Ishikawa (cell line): ENCODE data around the gene KCNIP3.
A peak's percentile ranks its signal among the peaks of the same experiment; 100 is the strongest.

Source experiments
- CEBPB ChIP-seq: IDR thresholded peaks from 2 replicates; pipeline ENCODE4 v1.6.1; 2012
- CREB1 ChIP-seq: IDR thresholded peaks from 2 replicates; pipeline ENCODE4 v1.6.1; 2012; ENCODE audit warnings: low read depth
- EGR1 ChIP-seq: IDR thresholded peaks from 2 replicates; pipeline ENCODE4 v1.6.1; 2012
- EP300 ChIP-seq: IDR thresholded peaks from 2 replicates; pipeline ENCODE4 v1.6.1; 2012; ENCODE audit warnings: borderline replicate concordance
- FOXM1 ChIP-seq: IDR thresholded peaks from 2 replicates; pipeline ENCODE4 v1.6.1; 2012; ENCODE audit warnings: low read depth, borderline replicate concordance
- NFIC ChIP-seq: IDR thresholded peaks from 2 replicates; pipeline ENCODE4 v1.6.1; 2012
- RAD21 ChIP-seq: IDR thresholded peaks from 2 replicates; pipeline ENCODE4 v1.6.1; 2012; ENCODE audit warnings: low read depth
- TAF1 ChIP-seq: IDR thresholded peaks from 2 replicates; pipeline ENCODE4 v1.6.1; 2012; ENCODE audit warnings: low read depth, mild to moderate bottlenecking
- TCF12 ChIP-seq: IDR thresholded peaks from 2 replicates; pipeline ENCODE4 v1.6.1; 2012; ENCODE audit warnings: low read depth
- TEAD4 ChIP-seq: IDR thresholded peaks from 2 replicates; pipeline ENCODE4 v1.6.1; 2012
- YY1 ChIP-seq: IDR thresholded peaks from 2 replicates; pipeline ENCODE4 v1.6.1; 2012; ENCODE audit warnings: low read depth
- ZBTB7A ChIP-seq: IDR thresholded peaks from 2 replicates; pipeline ENCODE4 v1.6.1; 2012; ENCODE audit warnings: low read depth
- TF ChIP-seq, protein P1 (sequence below): IDR thresholded peaks from 2 replicates; pipeline ENCODE4 v1.6.1; 2012
- TF ChIP-seq, protein P2 (sequence below): IDR thresholded peaks from 2 replicates; pipeline ENCODE4 v1.6.1; 2012; ENCODE audit warnings: low read depth, mild to moderate bottlenecking
- TF ChIP-seq, protein P3 (sequence below): IDR thresholded peaks from 2 replicates; pipeline ENCODE4 v1.6.1; 2012

Gene KCNIP3

DNA sequence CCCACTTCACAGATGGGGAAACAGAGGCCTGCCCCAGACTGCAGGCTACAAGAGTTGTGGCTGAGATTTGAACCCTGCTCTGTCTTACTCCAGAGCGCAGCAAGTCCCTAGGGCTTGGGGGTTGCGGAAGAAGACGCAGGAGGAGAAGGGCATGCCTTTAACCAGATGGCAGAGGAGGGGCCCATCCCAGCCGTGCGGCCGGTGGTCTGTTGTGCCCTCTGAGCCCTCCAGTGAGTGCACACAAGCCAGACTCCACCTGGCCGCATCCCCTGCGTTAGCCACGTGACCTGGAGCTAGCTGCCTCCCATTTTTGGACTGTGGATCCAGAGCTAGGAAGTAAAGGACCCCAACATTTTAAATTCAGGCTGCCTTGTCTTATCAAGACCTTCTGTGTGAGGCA lies 2.8 kb downstream of the KCNIP3 start:
- no peak for TF ChIP-seq RAD21
- TF ChIP-seq, protein P1, sequence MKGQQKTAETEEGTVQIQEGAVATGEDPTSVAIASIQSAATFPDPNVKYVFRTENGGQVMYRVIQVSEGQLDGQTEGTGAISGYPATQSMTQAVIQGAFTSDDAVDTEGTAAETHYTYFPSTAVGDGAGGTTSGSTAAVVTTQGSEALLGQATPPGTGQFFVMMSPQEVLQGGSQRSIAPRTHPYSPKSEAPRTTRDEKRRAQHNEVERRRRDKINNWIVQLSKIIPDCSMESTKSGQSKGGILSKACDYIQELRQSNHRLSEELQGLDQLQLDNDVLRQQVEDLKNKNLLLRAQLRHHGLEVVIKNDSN: 0 out of 2 replicates have a peak, but pooled peaks have one; percentile 6

DNA sequence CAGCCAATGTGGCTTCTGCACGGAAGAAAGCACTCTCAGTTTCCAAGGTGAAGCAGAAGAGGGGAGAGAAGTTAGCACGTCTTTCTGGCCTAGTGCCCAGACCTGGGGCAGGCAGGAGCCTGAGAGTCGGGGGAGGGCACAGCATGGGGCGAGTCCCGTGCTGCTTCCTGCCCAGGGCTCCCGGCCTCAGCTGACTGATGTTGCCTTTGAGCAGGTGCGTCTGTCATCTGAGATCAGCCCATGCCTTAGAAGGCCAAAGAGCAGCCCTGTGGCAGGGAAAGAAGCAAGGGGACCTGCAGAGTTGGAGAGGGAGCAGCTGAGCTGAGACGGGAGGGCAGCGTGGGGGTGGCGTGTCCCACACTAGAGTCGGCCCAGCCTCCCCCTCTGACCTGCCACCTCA lies 3.3 kb downstream of the KCNIP3 start:
- TF ChIP-seq NFIC (peak; percentile 66), FOXM1 (no peak)
- TF ChIP-seq, protein P1: peak; percentile 51

DNA sequence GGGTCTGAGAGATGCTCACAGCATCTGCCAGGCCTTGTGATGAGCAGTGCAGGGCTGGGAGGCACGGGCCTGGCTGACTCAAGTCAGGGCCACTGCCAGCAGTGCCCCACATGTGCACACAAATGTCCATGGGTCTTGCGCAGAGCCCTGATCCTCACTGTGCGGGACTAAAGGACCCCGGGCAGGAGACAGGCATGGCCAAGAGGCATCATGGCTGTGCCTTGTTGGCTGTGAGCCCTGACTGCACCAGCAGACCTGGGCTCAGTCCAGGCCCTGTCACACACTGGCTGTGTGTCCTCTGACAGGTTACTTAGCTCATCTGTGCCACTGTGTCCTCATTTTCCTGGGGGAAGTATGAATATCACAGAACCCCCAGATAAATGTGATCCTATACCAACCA lies 4.0 kb downstream of the KCNIP3 start:
- TF ChIP-seq, protein P2, sequence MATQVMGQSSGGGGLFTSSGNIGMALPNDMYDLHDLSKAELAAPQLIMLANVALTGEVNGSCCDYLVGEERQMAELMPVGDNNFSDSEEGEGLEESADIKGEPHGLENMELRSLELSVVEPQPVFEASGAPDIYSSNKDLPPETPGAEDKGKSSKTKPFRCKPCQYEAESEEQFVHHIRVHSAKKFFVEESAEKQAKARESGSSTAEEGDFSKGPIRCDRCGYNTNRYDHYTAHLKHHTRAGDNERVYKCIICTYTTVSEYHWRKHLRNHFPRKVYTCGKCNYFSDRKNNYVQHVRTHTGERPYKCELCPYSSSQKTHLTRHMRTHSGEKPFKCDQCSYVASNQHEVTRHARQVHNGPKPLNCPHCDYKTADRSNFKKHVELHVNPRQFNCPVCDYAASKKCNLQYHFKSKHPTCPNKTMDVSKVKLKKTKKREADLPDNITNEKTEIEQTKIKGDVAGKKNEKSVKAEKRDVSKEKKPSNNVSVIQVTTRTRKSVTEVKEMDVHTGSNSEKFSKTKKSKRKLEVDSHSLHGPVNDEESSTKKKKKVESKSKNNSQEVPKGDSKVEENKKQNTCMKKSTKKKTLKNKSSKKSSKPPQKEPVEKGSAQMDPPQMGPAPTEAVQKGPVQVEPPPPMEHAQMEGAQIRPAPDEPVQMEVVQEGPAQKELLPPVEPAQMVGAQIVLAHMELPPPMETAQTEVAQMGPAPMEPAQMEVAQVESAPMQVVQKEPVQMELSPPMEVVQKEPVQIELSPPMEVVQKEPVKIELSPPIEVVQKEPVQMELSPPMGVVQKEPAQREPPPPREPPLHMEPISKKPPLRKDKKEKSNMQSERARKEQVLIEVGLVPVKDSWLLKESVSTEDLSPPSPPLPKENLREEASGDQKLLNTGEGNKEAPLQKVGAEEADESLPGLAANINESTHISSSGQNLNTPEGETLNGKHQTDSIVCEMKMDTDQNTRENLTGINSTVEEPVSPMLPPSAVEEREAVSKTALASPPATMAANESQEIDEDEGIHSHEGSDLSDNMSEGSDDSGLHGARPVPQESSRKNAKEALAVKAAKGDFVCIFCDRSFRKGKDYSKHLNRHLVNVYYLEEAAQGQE: no peak
- no peak for TF ChIP-seq TAF1
- no peak for TF ChIP-seq RAD21
- TF ChIP-seq FOXM1: no peak
- TF ChIP-seq EP300: no peak
- TF ChIP-seq EGR1: no peak
- TF ChIP-seq CEBPB: no peak
- TF ChIP-seq YY1: no peak
- TF ChIP-seq TCF12: no peak
- TF ChIP-seq, protein P1: no peak
- TF ChIP-seq, protein P3, sequence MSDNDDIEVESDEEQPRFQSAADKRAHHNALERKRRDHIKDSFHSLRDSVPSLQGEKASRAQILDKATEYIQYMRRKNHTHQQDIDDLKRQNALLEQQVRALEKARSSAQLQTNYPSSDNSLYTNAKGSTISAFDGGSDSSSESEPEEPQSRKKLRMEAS: no peak
- TF ChIP-seq TEAD4: no peak
- no peak for TF ChIP-seq NFIC
- TF ChIP-seq CREB1: no peak
- no peak for TF ChIP-seq ZBTB7A

DNA sequence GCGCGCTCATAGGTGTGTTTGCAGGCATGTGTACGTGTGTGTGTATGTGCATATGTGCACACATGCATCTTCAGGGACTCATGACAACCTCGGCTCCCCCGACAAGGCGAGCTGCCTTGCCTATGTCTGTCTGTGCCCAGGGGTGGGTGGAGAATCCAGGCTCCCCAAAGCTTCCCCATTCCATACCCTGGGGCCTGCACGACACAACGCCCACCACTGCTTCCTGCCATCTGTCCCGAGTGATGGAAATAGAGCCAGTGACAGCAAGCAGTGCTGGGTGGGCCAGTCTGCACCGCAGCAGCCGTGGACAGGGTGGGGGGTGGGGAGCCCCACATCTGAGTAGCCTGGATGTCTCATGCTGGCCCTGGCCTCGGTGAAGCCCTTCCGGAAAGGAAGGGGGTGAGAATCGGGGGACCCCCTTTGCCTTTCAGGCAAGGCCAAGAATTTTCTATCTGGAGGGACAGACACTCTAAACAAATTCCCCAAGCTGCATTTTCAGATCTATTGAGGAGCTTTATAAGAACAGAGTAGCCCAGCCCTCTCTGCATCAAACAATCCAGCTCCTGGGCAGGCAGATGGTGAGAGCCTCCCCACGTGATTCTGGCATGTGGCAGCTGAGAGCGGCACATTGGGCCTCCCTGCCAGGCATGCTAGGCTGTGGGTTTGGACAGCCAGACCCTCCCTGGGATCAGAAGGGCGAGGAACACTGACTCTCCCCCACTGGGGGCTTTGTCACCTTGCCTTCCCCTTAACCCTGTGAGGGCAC lies 4.9 kb downstream of the KCNIP3 start:
- no peak for TF ChIP-seq CREB1
- TF ChIP-seq RAD21: no peak
- no peak for TF ChIP-seq YY1
- no peak for TF ChIP-seq TAF1
- no peak for TF ChIP-seq FOXM1
- TF ChIP-seq, protein P1: no peak
- TF ChIP-seq CEBPB: no peak
- TF ChIP-seq, protein P2: no peak

DNA sequence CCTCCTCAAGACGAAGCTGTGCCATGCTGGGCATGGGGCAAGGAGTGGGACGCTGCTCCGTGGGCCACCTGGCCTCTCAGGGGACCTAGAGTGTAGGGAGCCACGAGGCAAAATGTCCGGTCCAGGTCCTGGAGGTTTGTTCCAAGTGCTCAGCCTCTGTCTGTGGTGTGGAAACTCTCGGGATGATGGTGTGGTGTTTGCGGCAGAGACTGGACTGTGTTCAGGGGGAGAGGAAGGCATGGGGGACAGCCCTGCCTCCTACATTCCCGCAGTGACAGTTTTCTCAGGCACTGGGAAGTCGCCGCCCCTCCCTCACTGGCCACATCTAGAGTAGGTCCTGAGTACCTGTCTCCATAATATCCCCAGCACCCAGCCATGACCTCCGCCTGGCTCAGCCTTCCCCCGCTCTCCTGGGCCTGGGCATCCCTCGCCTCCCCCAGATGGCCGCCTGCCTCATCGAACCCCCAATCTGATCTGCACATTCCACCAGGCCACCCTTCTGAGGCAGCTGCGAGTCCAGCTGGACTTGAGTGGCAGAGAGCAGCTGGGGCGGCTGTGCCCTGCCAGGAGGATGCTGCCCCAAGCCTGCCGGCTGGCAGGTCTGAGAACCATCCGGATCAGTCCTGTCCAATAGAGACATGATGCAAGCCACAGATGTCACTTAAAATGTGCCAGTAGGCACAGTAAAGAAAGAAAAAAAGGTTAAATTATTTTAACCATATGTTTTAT lies 6.2 kb downstream of the KCNIP3 start:
- TF ChIP-seq, protein P1: no peak
- TF ChIP-seq TAF1 (no peak), TCF12 (no peak), CREB1 (no peak), EGR1 (no peak), NFIC (no peak), FOXM1 (no peak), EP300 (no peak), CEBPB (no peak), ZBTB7A (no peak), RAD21 (no peak), TEAD4 (no peak), YY1 (no peak)
- TF ChIP-seq, protein P3: no peak
- TF ChIP-seq, protein P2: no peak
